HFFc6 (cell line): Measurements from ENCODE around the gene PNRC1. TPM values are rescaled to one million over a fixed set of nuclear protein-coding genes. Genes with fewer than 3 reads are reported as not detected.

Source experiments
- DNase-seq: peaks from one replicate; pipeline ENCODE4 v3.0.0-alpha.2; 2018
- H3K27ac Mint-ChIP-seq: 2 replicates; pipeline ENCODE4 v1.8.0; 2020; ENCODE audit warnings: mild to moderate bottlenecking, mixed read lengths
- H3K27me3 Mint-ChIP-seq: 2 replicates; pipeline ENCODE4 v1.8.0; 2021; ENCODE audit warnings: mild to moderate bottlenecking, moderate library complexity, mixed read lengths; ENCODE audit not compliant: insufficient read depth
- H3K36me3 Mint-ChIP-seq: 2 replicates; pipeline ENCODE4 v1.8.0; 2021; ENCODE audit warnings: low read depth, mixed read lengths
- H3K4me1 Mint-ChIP-seq: 2 replicates; pipeline ENCODE4 v1.8.0; 2020; ENCODE audit warnings: low read depth, mixed read lengths
- H3K4me3 Mint-ChIP-seq: 2 replicates; pipeline ENCODE4 v1.8.0; 2020; ENCODE audit warnings: mild to moderate bottlenecking, moderate library complexity, mixed read lengths
- H3K9me3 Mint-ChIP-seq: 2 replicates; pipeline ENCODE4 v1.8.0; 2020; ENCODE audit warnings: mild to moderate bottlenecking, mixed read lengths
- total RNA-seq, 6 experiments: library from RNA; stranded (reverse); fragmentation: NEBNext Ultra II Directional; extraction: Animal tissue kit (Norgen Biotek cat#: 25700); gene quantifications; 2 replicates in 1 of 6; 3 replicates in 5 of 6; pipeline ENCODE4 v1.2.3, GENCODE V29; 2021
- TF ChIP-seq, protein P1 (sequence below): fragments of 200-600 bp; sonication (generic); IDR thresholded peaks from 2 replicates; pipeline ENCODE4 v1.5.0; 2021; ENCODE audit warnings: antibody characterized with exemption, mild to moderate bottlenecking

Gene PNRC1
- total RNA-seq, 6 experiments from 2014 or later = 42.2 to 63.2 (median 52.8) TPM

DNA sequence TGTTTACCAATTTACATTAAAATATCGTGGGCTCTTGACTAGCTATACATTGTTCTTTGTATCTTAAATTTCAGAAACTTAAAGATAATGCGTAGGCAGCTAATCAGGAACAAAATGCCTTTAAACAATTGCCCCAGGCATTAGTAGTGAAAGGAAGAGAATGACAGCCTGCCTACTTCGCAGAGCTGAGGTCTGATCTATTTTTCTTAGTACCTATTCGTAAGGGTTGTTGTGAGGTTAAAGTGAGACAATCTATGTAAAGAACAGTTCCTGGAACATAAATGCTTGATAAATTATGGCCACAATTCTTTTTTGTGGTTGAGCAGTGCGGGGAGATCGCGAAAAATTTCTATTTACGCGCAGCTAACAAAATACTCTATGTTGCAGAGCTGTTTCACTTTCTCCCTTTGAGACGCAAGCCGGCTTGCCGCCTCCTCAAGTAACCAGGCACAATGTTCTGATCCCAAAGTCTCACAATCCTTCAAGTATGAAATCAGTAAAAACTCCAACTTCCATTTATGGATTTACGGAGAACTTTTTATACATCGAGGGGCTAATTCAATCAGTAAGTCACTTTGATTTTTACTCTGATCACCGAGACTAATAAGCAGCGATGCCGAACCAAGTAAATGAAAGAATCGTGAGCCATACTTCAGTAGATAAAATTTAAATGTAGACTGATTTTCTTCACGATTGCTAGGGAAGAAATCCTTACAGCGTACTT is 878 bp upstream of the PNRC1 start:
- H3K4me3 Mint-ChIP-seq = peak overlapping the region; percentile 98
- TF ChIP-seq, protein P1, sequence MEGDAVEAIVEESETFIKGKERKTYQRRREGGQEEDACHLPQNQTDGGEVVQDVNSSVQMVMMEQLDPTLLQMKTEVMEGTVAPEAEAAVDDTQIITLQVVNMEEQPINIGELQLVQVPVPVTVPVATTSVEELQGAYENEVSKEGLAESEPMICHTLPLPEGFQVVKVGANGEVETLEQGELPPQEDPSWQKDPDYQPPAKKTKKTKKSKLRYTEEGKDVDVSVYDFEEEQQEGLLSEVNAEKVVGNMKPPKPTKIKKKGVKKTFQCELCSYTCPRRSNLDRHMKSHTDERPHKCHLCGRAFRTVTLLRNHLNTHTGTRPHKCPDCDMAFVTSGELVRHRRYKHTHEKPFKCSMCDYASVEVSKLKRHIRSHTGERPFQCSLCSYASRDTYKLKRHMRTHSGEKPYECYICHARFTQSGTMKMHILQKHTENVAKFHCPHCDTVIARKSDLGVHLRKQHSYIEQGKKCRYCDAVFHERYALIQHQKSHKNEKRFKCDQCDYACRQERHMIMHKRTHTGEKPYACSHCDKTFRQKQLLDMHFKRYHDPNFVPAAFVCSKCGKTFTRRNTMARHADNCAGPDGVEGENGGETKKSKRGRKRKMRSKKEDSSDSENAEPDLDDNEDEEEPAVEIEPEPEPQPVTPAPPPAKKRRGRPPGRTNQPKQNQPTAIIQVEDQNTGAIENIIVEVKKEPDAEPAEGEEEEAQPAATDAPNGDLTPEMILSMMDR = no peak

DNA sequence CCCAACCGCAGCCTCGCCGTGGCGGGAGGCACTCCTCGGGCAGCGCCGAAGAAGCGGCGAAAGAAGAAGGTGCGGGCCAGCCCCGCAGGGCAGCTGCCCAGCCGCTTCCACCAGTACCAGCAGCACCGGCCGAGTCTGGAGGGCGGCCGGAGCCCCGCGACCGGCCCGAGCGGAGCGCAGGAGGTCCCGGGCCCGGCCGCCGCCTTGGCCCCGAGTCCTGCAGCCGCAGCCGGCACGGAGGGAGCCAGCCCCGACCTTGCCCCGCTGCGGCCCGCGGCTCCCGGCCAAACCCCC is 525 bp downstream of the PNRC1 start:
- H3K36me3 Mint-ChIP-seq = peaks cover 30% of the 10 kb centered on the region
- H3K4me3 Mint-ChIP-seq = peak overlapping the region; percentile 98
- H3K27me3 Mint-ChIP-seq = peaks cover 8% of the 10 kb centered on the region
- TF ChIP-seq, protein P1 = peak; percentile 48; the same call in 1 of the 2 replicates
- H3K27ac Mint-ChIP-seq = peak overlapping the region; percentile 93
- no peaks in the 10 kb centered on the region for H3K9me3 Mint-ChIP-seq
- DNase-seq = no peak
- peaks cover 27% of the 10 kb centered on the region for H3K4me1 Mint-ChIP-seq

More for the DNA sequence above, 878 bp upstream of the PNRC1 start:
- Mint-ChIP-seq H3K27me3 (peaks cover 5% of the 10 kb centered on the region), H3K27ac (peak overlapping the region; percentile 93), H3K4me1 (peaks cover 22% of the 10 kb centered on the region), H3K9me3 (no peaks in the 10 kb centered on the region), H3K36me3 (peaks cover 19% of the 10 kb centered on the region)
- peak; percentile 35 for DNase-seq

DNA sequence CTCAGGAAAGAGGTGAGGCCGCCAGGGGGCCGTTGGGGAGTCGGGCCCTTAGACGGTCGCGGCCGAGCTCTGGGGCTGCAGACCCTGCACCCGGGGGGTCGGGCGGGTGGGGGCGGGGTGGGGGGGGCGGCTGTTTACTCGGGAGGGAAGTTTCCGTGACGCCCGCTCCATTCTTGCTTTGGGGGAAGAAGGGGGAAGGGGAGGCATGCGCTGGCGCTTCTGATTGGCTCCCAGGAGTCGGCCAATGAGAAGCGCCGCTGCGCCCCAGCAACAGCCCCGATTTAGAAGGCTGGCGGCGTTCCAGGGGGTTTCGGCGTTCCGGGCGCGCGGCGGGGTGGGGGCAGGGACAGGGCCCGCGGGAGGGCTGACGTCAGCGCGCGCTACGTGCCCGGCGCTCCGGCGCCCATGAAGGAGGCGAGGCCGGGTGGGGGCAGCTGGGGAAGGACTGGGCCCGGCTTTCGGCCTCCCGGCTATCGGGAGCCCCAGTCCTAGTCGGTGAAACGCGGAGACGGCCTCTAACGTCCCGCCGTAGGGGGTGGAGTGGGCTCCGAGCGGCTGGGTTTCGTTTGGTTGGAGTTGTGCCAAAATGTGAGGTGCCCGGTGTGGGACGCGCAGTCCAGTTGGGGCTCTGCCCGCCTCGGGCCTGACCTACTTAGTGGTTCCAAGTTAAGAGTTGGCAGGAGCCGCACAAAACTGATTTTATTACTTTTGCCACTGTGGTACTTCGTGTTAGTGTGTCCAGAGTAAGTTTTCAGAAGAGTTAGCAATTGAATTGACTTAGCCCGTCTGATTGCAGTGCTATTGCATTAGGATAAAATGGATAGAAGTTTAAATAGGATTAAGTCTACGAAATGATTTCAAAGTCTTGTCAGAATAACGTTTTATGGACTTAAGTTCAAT is 1.1 kb downstream of the PNRC1 start:
- Mint-ChIP-seq H3K9me3 (no peaks in the 10 kb centered on the region), H3K27me3 (peaks cover 8% of the 10 kb centered on the region), H3K4me3 (peak overlapping the region; percentile 94), H3K36me3 (peaks cover 30% of the 10 kb centered on the region), H3K4me1 (peaks cover 27% of the 10 kb centered on the region), H3K27ac (peak overlapping the region; percentile 95)
- DNase-seq = peak; percentile 91
- TF ChIP-seq, protein P1 = no peak

DNA sequence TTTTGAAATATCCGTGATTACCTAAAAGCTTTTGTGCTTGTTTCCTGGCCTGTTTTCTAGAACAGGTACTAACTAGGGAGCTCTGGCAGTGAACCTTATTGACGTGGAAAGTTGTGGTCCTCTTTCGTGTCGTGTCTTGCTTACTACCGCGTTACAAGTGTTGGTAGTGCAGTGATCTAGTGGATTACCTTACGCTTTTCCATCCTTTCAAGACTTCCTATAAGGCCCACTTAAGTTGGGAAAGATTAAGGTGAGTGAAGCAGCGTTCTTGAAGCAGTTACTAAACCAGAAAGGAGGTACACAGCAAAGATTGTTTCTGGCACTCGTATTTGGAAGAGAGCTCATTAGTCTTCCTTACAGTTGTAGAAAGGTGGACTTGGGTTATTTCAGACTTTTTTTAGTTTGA is 1.9 kb downstream of the PNRC1 start:
- H3K27me3 Mint-ChIP-seq = peaks cover 8% of the 10 kb centered on the region
- H3K36me3 Mint-ChIP-seq = peaks cover 30% of the 10 kb centered on the region
- H3K27ac Mint-ChIP-seq = peak overlapping the region; percentile 95
- peaks cover 27% of the 10 kb centered on the region for H3K4me1 Mint-ChIP-seq
- peak overlapping the region; percentile 94 for H3K4me3 Mint-ChIP-seq
- TF ChIP-seq, protein P1 = no peak
- H3K9me3 Mint-ChIP-seq = no peaks in the 10 kb centered on the region
- DNase-seq = no peak

DNA sequence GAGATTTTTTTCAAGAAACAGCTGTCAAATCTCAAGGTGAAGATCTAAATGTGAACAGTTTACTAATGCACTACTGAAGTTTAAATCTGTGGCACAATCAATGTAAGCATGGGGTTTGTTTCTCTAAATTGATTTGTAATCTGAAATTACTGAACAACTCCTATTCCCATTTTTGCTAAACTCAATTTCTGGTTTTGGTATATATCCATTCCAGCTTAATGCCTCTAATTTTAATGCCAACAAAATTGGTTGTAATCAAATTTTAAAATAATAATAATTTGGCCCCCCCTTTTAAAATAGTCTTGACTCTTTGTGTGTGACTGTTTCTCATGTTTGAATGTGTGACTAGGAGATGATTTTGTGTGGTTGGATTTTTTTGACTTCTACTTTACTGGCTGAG is 4.0 kb downstream of the PNRC1 start:
- Mint-ChIP-seq H3K9me3 (no peaks in the 10 kb centered on the region), H3K4me1 (peaks cover 27% of the 10 kb centered on the region), H3K27ac (no peak overlapping the region), H3K27me3 (peaks cover 6% of the 10 kb centered on the region), H3K4me3 (no peak overlapping the region), H3K36me3 (peaks cover 30% of the 10 kb centered on the region)
- no peak for DNase-seq
- TF ChIP-seq, protein P1 = no peak
